K562 (cell line): ENCODE data around the gene ENTPD6. TPM values are rescaled to one million over a fixed set of nuclear protein-coding genes. Genes with fewer than 3 reads are reported as not detected.

Experiments
- ATAC-seq: fragments of 200-7000 bp; cut with Tn5 transposase; 3 replicates; pipeline ENCODE4 v1.9.1; 2020; ENCODE audit warnings: moderate library complexity
- BruUV-seq: library from RNA; stranded (reverse); fragments of 400-500 nt; replicated peaks from 2 replicates; lab custom pipeline; 2021; lab: Mats Ljungman, UMichigan
- CTCF ChIA-PET: fragments of 300-600 bp; formaldehyde crosslinking; extraction: SDS; loops from one replicate; lab custom pipeline; 2021; ENCODE audit warnings: low intra/inter-chr PET ratio; lab: Yijun Ruan, JAX
- POLR2A ChIA-PET: fragments of 300-600, 350-650 bp; sonication (Branson Sonifier 250); formaldehyde crosslinking; extraction: SDS; loops from one replicate; lab custom pipeline; 2021; ENCODE audit warnings: antibody characterized with exemption, inconsistent platforms; lab: Yijun Ruan, JAX
- DNase-seq, 4 experiments: peaks; one replicate each; pipeline versions ENCODE4 v3.0.0 to v3.0.0-alpha.2; 2011 to 2018; ENCODE audit warnings: low spot score in 3 of 4, mixed read lengths in 3 of 4; ENCODE audit errors: extremely low read depth in 1 of 4
- FAIRE-seq: peaks from 2 replicates; lab custom pipeline; 2011; peaks lifted over from hg19 to GRCh38; lab: Jason Lieb, UNC
- H2AFZ ChIP-seq: 2 replicates; pipeline ENCODE4 v1.6.0; 2011; ENCODE audit warnings: low read depth, low read length, control low read depth, inconsistent platforms
- H3K27ac ChIP-seq: fragments of 200-600 bp; 3 replicates; pipeline ENCODE4 v1.8.0; 2011; ENCODE audit warnings: low read depth, mild to moderate bottlenecking, control low read depth, inconsistent platforms, low read length, moderate library complexity, mixed read lengths; ENCODE audit errors: extremely low read depth
- H3K27me3 ChIP-seq, 2 experiments: fragments of 300-600 bp in 1 of 2; 2 replicates in 1 of 2; 3 replicates in 1 of 2; pipeline versions ENCODE4 v1.6.0 to v1.8.0; 2011; ENCODE audit warnings: inconsistent platforms in 2 of 2, low read length in 2 of 2, mild to moderate bottlenecking in 1 of 2, mixed read lengths in 1 of 2, moderate library complexity in 1 of 2; ENCODE audit not compliant: control insufficient read depth in 2 of 2, insufficient read depth in 2 of 2
- H3K36me3 ChIP-seq: fragments of 300-600 bp; 3 replicates; pipeline ENCODE4 v1.8.0; 2011; ENCODE audit warnings: mild to moderate bottlenecking, low read length, inconsistent platforms; ENCODE audit not compliant: control insufficient read depth, insufficient read depth
- H3K4me1 ChIP-seq, 2 experiments: fragments of 200-600 bp in 1 of 2; replicated peaks in 1 of 2; 2 replicates in 1 of 2; 3 replicates in 1 of 2; pipeline versions ENCODE4 v1.5.1 to v1.8.0; 2011; ENCODE audit warnings: inconsistent platforms in 2 of 2, low read length in 2 of 2, mild to moderate bottlenecking in 1 of 2, mixed read lengths in 1 of 2, moderate library complexity in 1 of 2; ENCODE audit not compliant: control insufficient read depth in 2 of 2, insufficient read depth in 2 of 2
- H3K4me2 ChIP-seq: 2 replicates; pipeline ENCODE4 v1.6.1; 2011; ENCODE audit warnings: low read length, control low read depth, inconsistent platforms, mixed read lengths; ENCODE audit not compliant: insufficient read depth
- H3K4me3 ChIP-seq: fragments of 200-600 bp; sonication (generic), shearing (Covaris generic); 2 replicates; pipeline ENCODE4 v1.5.1; 2016; ENCODE audit warnings: control low read depth, inconsistent platforms
- H3K79me2 ChIP-seq: fragments of 200-600 bp; 3 replicates; pipeline ENCODE4 v1.8.0; 2011; ENCODE audit warnings: low read length, inconsistent platforms; ENCODE audit not compliant: control insufficient read depth, insufficient read depth
- H3K9ac ChIP-seq, 2 experiments: 2 replicates each; pipeline versions ENCODE4 v1.6.0 to v1.6.1; 2011; ENCODE audit warnings: low read depth in 2 of 2, low read length in 2 of 2, control low read depth in 1 of 2, inconsistent platforms in 1 of 2, mild to moderate bottlenecking in 1 of 2, mixed read lengths in 1 of 2; ENCODE audit not compliant: insufficient read depth in 1 of 2
- H3K9me1 ChIP-seq: one replicate; pipeline ENCODE4 v1.6.0; 2011; ENCODE audit warnings: inconsistent platforms, mild to moderate bottlenecking, low read length, moderate library complexity; ENCODE audit not compliant: control insufficient read depth, insufficient read depth
- H3K9me3 ChIP-seq: replicated peaks from 2 replicates; pipeline ENCODE4 v1.5.1; 2011; ENCODE audit warnings: low read depth, low read length, inconsistent platforms; ENCODE audit not compliant: control insufficient read depth, insufficient read depth
- H4K20me1 ChIP-seq: replicated peaks from 2 replicates; pipeline ENCODE4 v1.6.1; 2011; ENCODE audit warnings: low read length, inconsistent platforms, mixed read lengths; ENCODE audit not compliant: control insufficient read depth, insufficient read depth
- ATF6 ChIP-seq: sonication (generic); formaldehyde crosslinking; IDR thresholded peaks from 2 replicates; pipeline ENCODE4 v1.4.0; 2020; ENCODE audit warnings: mild to moderate bottlenecking, missing genetic modification reagents
- CHCHD3 ChIP-seq: fragments of 250-450 bp; sonication (Bioruptor Pico); IDR thresholded peaks from 2 replicates; pipeline ENCODE4 v2.1.2; 2022; ENCODE audit warnings: mild to moderate bottlenecking
- E4F1 ChIP-seq: fragments of 250-450 bp; sonication (Bioruptor Pico); IDR thresholded peaks from 2 replicates; pipeline ENCODE4 v1.5.0; 2021; ENCODE audit warnings: mild to moderate bottlenecking, borderline replicate concordance
- ETV6 ChIP-seq, 3 experiments: fragments of 150-350 bp in 1 of 3; sonication (generic) in 1 of 3; formaldehyde crosslinking in 1 of 3; IDR thresholded peaks; 2 replicates each; pipeline versions ENCODE4 v1.6.1 to v1.8.0; 2014 to 2022; ENCODE audit warnings: borderline replicate concordance in 2 of 3, low read depth in 2 of 3, antibody characterized with exemption in 1 of 3, low read length in 1 of 3, mild to moderate bottlenecking in 1 of 3, missing genetic modification reagents in 1 of 3
- FOXK1 ChIP-seq: sonication (generic); formaldehyde crosslinking; IDR thresholded peaks from 2 replicates; pipeline ENCODE4 v1.8.0; 2022; ENCODE audit warnings: missing genetic modification reagents, mild to moderate bottlenecking, borderline replicate concordance
- FOXO4 ChIP-seq: fragments of 450-650 bp; formaldehyde crosslinking; IDR thresholded peaks from 2 replicates; pipeline ENCODE4 v1.4.0; 2020; ENCODE audit warnings: mild to moderate bottlenecking, moderate library complexity
- LCOR ChIP-seq: sonication (generic); formaldehyde crosslinking; IDR thresholded peaks from 2 replicates; pipeline ENCODE4 v1.8.0; 2022; ENCODE audit warnings: mild to moderate bottlenecking, missing genetic modification reagents
- SMARCA5 ChIP-seq: fragments of 450-650 bp; IDR thresholded peaks from 2 replicates; pipeline ENCODE4 v1.6.1; 2016
- SRSF1 ChIP-seq: fragments of 200-400 bp; formaldehyde crosslinking; IDR thresholded peaks from 2 replicates; pipeline ENCODE4 v1.6.1; 2017; ENCODE audit warnings: mild to moderate bottlenecking, low read depth, low read length, moderate library complexity
- TSHZ1 ChIP-seq: fragments of 250-450 bp; sonication (Bioruptor Pico); IDR thresholded peaks from 2 replicates; pipeline ENCODE4 v1.4.0; 2020; ENCODE audit warnings: mild to moderate bottlenecking, moderate library complexity
- ZNF224 ChIP-seq: sonication (generic); formaldehyde crosslinking; IDR thresholded peaks from 2 replicates; pipeline ENCODE4 v1.8.0; 2022; ENCODE audit warnings: mild to moderate bottlenecking, missing genetic modification reagents
- ZNF699 ChIP-seq: fragments of 250-450 bp; sonication (Bioruptor Pico); IDR thresholded peaks from 2 replicates; pipeline ENCODE4 v1.8.0; 2021; ENCODE audit warnings: mild to moderate bottlenecking, moderate library complexity; ENCODE audit not compliant: insufficient replicate concordance
- ZNF766 ChIP-seq: fragments of 200-800 bp; sonication (Bioruptor generic); conservative IDR thresholded peaks from 2 replicates; pipeline ENCODE4 v1.6.1; 2016; ENCODE audit warnings: missing genetic modification characterization, missing compliant biosample characterization
- WGBS: fragments of 100-300 bp; shearing (Covaris generic); methylation state at CpG from one replicate; pipeline ENCODE4 v1.1.6; 2016; ENCODE audit warnings: low coverage, mixed read lengths; ENCODE audit not compliant: insufficient coverage; ENCODE audit errors: missing lambda C conversion rate; 5-methylcytosine and 5-hydroxymethylcytosine counted together
- in situ Hi-C: fragments of 300-500 bp; cut with MboI; formaldehyde crosslinking; loops from 4 replicates; pipeline ENCODE4 v1.15.0; 2018; ENCODE audit warnings: inconsistent platforms, mixed read lengths
- intact Hi-C: fragments of 100-400 bp; cut with micrococcal nuclease; formaldehyde crosslinking; loops from 2 replicates; pipeline ENCODE4 v1.14.2; 2022
- polyA plus RNA-seq, 8 experiments: library from polyadenylated mRNA; depleted of rRNA in 4 of 8; stranded (reverse) in 5 of 8; unstranded in 3 of 8; fragments of >200 nt; fragmentation: Nextera tagmentation in 2 of 8; fragmentation: Illumina TruSeq in 1 of 8; extraction: Ambion mirVana in 2 of 8; extraction: Trizol in 1 of 8; gene quantifications; 2 replicates each; pipeline versions ENCODE4 v1.2.1 to v1.2.3, GENCODE V29; 2011 to 2014; ENCODE audit warnings: inconsistent platforms in 1 of 8, missing spikeins in 1 of 8
- total RNA-seq, 7 experiments: library from RNA; depleted of rRNA in 6 of 7; stranded (reverse); fragments of >200 nt in 6 of 7; fragmentation: Illumina TruSeq in 2 of 7; extraction: Trizol in 2 of 7; gene quantifications; 2 replicates each; pipeline versions ENCODE4 v1.2.1 to v1.2.3, GENCODE V29; 2011 to 2021; ENCODE audit warnings: low replicate concordance in 1 of 7

The ENTPD6 gene
- total and polyA plus RNA-seq, 9 of the 15 experiments (the other 6 are each of a cell fraction or from before 2014, with no cell fraction given), result 0.82 to 36.8 (median 22.4) TPM

GRCh38 chr20:25146976-25147375 is 48.5 kb upstream of the ENTPD6 start:
- FAIRE-seq, result no peak
- no peak for ATAC-seq
- 0% methylated on average over 5 of the region's 8 CpGs for WGBS
- TF ChIP-seq ZNF699 (CRISPR knock-in tag) (no peak), CHCHD3 (CRISPR knock-in tag) (no peak), SMARCA5 (no peak), TSHZ1 (no peak), LCOR (CRISPR knock-in tag) (no peak), ZNF766 (CRISPR knock-in tag) (no peak), FOXO4 (no peak), ATF6 (CRISPR knock-in tag) (no peak), ZNF224 (CRISPR knock-in tag) (no peak), E4F1 (CRISPR knock-in tag) (no peak), FOXK1 (CRISPR knock-in tag) (no peak), SRSF1 (no peak), ETV6 (IDR thresholded peaks at IDR 0.05; ENCODE audit: borderline replicate concordance in 1 of 2, low read depth in 2 of 2, low read length in 1 of 2) (no peak), ETV6 (CRISPR knock-in tag; IDR thresholded peaks at IDR 0.05; ENCODE audit: borderline replicate concordance) (no peak)

More at GRCh38 chr20:25146976-25147375, 48.5 kb upstream of the ENTPD6 start:
- no peak overlapping the region for H3K9ac ChIP-seq
- H3K36me3 ChIP-seq, result no peaks in the 10 kb centered on the region
- H3K4me2 ChIP-seq, result no peak overlapping the region
- DNase-seq, result no peak
- peaks cover 0 to 9% of the 10 kb centered on the region in 2 experiments; a peak in 1 of 5 replicates for H3K4me1 ChIP-seq
- H3K79me2 ChIP-seq, result no peaks in the 10 kb centered on the region
- no peaks in the 10 kb centered on the region for H3K9me3 ChIP-seq
- intact Hi-C loops (no loop called here), in situ Hi-C loops (no loop called here)
- ChIA-PET POLR2A (no interaction called here), CTCF (no interaction called here)
- H4K20me1 ChIP-seq, result no peaks in the 10 kb centered on the region
- no peaks in the 10 kb centered on the region for H3K9me1 ChIP-seq
- no peak overlapping the region for H3K4me3 ChIP-seq
- no TSS peak for BruUV-seq
- H3K27me3 ChIP-seq, result peaks cover 9 to 45% of the 10 kb centered on the region in 2 experiments; a peak in 4 of 5 replicates
- H3K27ac ChIP-seq, result no peak overlapping the region
- no peak overlapping the region for H2AFZ ChIP-seq
